GM19467 (cell line): ENCODE measurements around the gene HPSE2.

Experiments used
- ATAC-seq: cut with Tn5 transposase; IDR thresholded peaks from one replicate; pipeline ENCODE4 v1.9.1; 2021; ENCODE audit warnings: mild to moderate bottlenecking, moderate library complexity; ENCODE audit not compliant: unreplicated experiment

HPSE2 gene

DNA sequence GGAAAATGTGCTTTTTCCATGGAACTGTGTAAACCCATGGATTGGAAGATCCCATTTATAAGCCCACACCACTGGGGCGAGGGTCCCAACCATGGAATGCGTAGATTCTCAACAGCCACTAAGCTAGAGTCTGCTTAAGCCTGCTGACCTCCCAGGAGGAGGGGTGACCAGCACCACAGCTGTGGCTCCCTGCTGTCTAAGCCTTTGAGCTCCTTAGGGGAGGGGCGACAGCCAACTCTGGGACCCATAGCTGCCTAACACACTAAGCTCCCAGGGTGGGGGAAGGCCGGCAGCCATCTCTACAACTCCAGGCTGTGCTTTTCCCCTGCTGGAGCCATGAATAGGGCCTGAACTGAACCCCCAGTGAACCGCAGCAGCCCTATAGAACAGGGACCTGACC lies 539.1 kb downstream of the HPSE2 start:
- no peak for ATAC-seq

DNA sequence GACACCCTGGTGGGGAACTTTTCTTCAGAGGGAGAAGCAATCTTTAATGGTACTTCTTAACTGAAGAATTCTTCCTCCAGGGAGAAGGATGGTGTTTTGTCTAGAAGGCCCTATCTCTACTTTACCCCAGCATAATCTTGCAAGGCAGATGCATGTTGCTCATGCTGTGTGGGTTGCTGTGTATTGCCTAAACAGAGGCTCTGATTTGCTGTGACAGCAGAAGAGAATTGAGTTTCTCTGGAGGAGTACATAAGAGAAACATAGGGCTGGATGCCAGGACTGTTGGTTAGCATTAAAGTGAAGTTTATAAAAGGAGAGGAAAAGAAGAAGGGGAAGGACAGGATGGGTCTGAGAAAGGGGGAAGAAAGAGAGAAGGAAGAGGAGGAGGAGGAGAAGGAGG lies 540.8 kb downstream of the HPSE2 start:
- ATAC-seq: no peak

DNA sequence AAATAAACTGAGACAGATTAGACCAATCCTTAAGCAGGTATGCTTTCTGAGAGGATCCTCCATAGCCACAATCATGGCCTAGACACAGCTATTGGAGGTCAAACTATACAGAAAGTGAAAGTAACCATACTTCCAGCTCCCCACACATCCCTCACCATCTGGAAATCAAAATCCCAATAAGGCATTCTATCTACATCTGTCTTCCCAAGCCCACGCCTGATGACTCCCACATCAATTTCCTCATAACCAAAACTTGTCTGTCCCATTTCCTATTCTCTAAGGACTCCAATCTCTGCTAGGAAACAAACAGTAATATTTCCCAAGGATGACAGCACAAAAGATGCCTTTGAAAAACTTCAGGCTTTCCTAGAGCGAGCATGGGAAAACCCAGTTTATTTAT lies 541.6 kb downstream of the HPSE2 start:
- ATAC-seq: no peak

DNA sequence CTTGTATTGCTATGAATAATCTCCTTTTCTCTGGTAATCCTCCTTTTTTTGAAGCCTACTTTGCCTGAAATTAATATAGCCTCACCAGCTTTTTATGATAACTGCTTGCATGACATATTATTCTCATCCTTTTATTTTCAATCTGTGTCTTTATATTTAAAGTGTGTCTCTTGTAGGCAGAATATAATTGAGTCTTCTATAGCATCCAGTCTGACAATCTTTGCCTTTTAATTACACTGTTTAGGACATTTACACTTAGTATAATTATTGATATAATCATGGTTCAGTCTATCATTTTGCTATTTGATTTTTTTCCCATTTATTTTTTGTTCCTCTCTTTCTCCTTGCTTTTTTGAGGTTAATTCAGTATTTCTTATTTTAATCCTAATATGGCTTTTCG lies 548.0 kb downstream of the HPSE2 start:
- ATAC-seq: no peak

DNA sequence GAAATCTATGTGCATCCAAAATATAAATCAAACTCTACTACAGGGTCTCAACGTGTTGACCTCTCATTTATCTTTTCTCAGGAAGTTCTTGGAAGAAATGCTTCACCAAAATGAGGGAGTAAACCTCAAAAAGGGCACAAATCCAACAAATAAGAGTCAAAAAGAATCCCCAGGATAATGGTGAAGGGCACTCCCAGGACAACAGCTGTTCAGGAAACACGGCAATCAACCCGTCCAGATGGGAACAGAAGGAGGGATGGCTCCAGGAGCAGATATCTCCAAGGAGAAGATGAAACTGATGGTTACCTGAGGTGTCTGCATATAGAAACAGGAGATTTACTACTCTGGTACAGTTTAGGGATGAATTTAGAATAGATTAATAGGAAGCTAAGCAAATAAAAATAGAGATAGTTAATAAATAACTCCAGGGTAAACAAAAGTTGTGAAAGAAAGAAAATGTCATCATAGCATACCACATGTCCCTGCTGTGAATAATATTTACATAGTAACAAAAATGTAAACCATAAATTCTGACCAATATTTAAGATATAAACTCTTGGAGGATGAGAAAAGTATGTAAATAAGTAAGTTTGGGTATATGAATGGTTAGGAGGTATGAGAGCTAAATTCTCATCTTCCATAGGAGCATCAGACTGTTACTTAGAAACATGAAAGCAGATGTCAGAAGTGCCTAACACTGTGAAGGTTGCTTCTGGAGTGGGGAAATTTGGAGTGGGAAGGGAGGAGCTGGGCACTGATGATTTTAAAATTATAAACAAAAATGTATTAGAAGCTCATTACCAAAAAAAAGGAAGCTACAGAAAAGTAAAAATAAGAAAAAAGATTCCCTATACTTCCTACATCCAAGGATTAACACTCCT lies 551.4 kb downstream of the HPSE2 start:
- ATAC-seq: no peak

DNA sequence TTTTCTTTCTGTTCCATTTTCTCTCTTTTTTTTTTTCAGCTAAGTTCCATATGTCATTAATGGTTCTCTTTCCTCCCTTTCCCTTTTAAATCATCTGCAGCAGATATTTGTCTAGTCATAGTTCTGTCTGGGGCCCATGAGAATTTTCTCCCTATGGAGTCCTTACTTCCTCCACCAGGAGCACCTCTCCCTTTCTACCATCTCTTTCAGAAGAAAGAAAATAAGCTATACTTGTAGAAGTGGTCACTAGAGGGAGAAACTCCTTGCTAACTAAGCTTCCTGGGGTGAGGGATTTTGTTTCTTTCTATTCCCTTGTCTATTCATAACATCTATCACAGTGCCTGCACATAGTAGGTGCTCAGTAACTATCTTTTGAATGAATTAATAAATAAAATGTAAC lies 558.8 kb downstream of the HPSE2 start:
- no peak for ATAC-seq

DNA sequence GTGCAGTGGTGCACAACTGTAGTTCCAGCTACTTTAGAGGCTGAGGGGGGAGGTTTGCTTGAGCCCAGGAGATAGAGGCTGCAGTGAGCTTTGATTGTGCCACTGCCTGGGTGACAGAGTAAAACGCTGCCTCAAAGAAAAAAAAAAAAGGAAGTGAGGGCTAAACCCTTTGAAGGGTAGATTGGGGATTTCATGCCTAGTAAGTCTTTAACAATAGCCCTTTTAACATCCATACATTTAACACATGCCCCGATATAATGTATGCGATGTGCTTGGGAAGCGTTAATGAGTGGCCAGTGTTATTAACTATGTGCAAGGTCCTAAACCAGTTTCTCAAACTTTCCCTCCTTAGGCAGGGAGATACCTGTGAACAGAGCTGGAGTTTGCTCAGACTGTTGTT lies 559.8 kb downstream of the HPSE2 start:
- ATAC-seq: no peak

DNA sequence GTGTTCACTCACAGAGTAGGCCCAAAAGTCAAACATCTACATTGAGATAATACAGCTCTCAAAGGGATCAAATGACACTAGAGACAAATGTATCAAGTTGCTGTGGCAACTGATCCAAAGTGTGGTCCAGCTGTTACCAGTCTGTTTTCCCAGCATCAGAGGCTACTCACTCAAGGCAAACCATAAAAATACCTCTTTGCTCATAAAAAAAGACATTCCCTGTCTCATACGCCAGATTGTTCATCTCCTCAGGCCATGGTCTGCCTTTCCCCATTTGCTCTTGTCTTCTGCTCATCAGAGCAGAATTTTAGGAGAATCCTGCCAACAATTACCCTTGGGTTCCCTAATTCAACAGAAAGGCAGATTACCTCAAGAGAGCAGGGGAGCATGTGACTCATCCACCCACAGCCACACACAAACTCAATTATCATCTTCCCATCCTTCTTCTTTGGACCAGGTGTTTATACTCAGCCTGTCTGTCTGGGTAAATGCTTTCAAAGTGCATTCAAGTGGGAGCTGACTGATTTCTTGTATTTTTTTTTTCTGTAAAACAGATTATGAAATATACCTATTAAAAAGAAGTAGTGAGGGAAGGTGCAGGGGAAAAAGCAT lies 562.4 kb downstream of the HPSE2 start:
- no peak for ATAC-seq

DNA sequence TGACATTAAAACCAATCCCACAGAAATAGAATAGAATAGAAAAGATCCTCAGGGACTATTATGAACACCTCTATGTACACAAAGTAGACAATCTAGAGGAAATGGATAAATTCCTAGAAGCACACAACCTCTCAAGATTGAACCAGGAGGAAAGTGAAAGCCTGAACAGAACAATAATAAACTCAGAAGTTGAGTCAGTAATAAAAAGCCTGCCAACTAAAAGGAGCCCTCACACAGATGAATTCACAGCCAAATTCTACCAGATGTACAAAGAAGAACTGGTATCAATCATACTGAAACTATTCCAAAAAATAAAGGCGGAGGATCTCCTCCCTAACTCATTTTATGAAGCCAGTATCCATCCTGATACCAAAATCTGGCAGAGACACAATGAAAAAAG lies 568.6 kb downstream of the HPSE2 start:
- ATAC-seq: no peak

DNA sequence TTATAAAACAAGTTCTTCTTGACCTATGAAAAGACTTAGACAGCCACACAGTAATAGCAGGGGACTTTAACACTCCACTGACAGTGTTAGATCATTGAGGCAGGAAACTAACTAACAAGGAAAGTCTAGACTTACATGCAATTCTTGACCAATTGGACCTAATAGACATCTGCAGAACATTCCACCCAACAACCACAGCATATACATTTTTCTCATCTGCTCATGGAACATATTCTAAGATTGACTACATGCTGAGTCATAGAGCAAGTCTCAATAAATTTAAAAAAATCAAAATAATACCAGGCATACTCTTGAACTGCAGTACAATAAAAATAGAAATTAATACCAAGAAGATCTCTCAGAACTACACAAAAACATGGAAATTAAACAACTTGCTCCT lies 569.4 kb downstream of the HPSE2 start:
- ATAC-seq: no peak

DNA sequence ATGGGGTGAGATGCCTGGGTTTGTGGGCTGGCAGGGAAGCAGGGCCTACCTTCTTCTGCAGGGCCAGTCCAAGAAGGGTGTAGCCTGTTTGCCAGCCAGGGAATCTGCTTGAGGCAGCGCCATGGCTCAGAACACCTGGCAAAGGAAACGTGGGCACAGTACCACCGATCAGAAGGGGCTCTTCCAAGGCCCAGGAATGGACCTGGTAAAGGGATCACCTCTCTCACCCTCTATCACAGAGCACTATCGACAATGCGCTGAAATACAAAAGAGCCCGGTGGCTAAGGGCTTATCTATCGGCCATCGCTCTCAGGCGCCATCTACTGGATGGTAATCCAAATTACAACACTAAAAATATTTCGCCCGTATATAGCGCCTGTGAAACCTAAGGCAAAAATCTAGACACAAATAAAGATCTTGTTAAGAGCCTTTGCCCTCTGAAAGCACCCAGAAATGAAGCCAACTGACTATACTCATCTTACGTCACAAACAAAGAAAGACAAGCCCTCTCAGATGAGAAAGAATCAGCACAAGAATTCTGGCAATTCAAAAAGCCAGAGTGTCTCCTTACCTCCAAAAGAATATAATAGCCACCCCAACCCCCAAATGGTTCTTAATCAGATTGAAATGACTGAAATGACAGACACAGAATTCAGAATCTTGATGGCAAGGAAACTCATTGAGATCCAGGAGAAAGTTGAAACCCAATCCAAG lies 571.2 kb downstream of the HPSE2 start:
- no peak for ATAC-seq

DNA sequence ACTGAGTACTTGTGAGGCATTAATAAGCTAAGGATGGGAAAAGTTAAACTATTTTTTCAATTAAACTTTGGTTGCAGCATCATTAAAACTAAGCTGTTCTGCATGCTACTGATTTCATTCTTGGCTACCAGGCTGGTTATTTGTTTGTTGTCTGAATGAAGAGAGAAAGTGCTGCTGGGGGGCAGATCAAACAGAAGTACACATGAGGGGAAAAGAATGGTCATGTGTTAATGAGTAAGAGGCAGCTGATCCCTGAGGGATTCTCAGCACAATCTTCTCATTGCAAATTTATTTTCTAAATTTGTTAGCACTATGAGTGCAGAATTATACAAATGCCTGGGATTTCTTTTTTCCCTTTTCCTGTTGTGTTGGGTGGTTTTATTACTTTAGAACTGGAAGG lies 575.7 kb downstream of the HPSE2 start:
- no peak for ATAC-seq

DNA sequence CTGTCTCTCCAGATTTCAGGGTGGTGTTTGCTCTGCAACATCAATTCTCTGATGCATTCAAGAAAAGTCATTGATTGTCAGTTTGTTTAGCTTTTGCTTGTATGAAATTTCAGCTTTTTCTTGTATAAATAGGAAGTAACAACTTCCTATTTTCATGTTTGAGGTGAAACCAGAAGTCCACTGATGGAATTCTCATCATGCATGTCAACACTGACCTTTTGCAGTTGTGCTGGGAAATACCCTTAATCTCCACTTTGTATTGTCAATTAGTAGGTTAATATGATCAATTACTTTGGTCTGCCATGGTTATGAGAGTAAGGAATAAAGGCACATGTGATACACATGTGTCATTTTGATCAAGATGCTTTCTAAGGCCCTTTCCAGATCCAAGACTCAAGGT lies 580.2 kb downstream of the HPSE2 start:
- no peak for ATAC-seq

DNA sequence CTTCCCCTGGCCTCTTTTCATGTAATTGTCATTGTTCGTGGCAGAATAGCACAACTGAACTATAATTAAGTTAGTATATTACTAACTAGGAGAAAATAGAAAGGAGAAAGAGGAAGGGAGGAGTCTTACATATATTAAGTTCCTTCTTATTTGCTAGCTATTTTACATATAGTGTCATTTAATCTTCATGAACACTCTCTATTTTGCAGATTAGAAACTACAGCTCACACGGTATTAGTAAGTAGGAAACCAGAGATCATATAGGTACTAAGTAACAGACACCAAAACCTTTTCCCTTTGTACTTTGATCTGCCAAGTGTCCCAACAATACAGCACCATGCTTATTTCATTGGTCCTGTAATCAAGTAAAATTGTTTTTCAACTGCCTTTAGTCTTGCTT lies 586.5 kb downstream of the HPSE2 start:
- ATAC-seq: no peak

DNA sequence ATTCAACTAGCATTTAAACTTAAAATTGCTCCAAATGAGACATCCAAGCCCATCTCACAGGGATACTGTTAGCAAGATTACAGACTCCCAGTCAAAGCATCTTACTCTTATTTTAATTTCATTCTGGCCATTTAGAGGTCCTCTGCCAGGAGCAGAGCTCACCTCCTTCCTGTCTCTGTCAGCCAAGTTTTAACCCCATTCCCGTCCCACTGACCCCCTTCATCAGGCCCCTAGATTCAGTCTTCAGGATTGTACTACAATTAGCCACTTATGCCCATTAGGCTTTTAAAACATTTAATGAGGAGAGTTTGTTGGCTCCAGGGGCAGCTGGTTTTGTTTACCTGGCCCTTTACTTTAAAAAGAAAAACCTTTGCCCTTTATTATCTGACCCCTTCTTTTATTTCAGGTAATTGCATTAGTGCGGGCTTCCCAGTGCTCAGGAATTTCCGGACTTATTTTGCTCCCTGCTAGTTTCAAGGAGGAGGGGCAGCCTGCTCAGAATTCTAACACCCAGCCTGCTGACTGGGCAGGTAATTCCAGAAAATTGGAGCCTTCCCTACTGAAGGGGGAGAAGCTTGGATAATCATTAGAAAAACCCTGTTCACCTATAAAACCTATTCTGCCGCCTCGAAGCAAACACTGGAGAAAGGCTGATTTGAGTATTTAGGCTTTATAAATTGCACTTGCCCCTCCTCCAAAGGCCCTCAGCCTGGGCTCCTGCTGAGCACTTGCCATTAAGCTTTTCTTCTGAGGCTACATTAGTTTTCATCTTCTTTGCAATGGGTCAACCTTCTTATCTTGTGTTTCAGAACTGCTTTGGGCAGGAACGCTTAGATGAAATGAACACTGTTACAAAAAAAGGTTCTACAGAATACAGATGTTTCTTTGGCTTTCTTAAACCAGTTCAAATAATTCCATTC lies 588.4 kb downstream of the HPSE2 start:
- no peak for ATAC-seq

DNA sequence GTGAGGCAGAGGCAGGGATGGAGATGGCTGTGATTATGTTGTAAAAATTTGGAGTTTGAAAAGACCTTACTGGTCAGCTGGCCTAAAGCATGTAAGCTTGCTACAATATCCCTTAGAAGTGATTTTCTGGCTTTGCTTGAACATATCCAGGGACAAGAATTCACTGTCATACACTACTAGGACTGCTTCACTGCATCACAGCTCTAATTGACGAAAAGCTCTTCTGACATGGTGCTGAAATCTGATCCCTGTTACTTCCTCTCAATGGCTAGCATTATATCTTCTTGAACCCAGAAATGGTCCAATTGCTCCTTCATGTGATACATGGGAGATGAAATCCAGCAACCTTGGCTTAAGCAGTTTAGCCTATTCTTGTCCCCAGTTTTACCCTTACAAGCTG lies 591.2 kb downstream of the HPSE2 start:
- ATAC-seq: no peak

DNA sequence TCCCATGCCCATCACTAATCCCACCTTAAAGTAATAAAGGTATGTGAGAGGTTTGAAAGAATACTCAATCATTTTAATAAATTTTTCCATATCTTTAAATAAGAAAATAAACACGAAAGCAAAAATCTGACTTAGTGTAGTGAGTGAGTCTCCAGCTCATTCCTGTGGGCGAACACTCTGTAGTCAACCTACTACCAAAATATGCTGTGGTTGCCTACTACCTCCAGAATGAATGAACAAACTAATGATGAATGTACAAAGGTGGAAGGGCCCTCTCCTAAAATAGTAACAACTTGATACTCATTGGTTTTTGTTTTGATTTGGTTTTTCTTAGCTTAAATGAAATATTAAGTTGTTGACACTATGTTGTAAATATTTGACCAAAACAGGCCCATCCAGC lies 593.4 kb downstream of the HPSE2 start:
- ATAC-seq: no peak

DNA sequence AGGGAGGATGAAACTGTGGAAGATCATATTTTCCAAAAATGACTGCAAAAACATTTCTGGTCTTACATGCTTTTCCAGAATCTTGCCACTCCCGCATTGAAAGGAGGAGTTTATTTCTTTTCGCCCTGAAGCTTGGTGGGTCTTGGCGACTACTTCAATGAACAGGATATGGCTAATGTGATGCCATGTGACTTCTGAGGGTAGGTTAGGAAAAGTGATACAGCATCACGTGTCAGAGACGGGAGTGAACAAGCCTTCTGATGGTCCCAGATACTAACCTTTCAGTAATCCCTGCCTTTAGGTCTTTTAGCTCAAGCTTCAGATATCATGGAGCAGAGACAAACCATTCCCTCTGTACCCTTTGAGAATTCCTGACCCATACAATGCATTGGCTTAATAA lies 596.7 kb downstream of the HPSE2 start:
- ATAC-seq: no peak

DNA sequence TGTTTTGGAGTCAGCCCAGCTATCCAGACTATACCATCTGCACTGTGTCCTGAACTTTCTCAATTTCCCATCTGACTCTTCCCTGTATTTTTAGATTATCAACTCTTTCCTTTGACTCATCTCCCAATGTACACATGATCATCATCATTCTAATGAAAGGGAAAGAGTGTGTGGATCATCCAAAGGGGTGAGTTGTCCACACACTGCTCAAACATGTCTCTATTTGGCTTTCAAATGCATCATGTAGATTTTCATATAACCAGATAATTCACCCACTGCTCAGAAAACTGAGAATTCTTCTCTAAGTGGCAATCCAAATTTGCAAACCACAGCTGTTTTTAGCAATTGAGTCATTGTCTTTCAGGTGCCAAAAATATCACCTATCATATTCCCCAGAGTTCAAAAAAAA lies 598.7 kb downstream of the HPSE2 start:
- ATAC-seq: no peak

DNA sequence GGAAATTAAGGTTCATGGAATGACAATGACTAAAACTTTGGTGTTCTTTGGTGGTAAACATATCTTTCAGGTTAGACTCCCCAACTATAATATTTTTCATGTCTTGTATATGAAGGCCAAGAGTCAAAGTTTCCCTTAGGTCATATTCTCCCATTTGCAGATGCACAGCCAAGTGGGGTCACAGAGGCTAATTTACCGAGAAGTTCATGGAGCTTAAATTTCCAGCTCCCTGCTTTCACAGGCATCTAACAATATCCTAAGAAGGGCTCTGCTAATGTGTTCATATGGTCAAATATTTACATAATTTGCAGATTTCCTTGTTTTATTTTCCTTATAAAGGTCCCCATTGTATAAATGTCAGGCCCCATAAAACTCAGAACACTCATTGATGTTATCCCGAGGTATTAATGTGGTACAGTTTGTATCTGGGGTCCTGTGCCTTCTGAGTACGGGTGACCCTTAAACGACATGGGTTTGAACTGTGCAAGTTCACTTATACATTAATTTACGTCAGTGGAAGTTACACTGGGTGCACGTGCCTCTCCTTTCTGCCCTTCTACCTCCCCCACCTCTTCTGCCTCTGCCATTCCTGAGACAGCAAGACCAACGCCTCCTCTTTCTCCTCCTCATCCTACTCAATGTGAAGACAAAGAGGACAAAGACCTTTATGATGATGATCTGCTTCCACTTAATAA lies 603.0 kb downstream of the HPSE2 start:
- ATAC-seq: no peak
